K562 (cell line): ENCODE data around the gene KIR3DL1. TPM values are rescaled to one million over a fixed set of nuclear protein-coding genes. Genes with fewer than 3 reads are reported as not detected.
"Not testable (repeated sequence)": the region's sequence is repeated elsewhere in the genome, so short reads cannot be mapped to it uniquely, and the experiment has no call there.

Experiments
- ATAC-seq: fragments of 200-7000 bp; cut with Tn5 transposase; 3 replicates; pipeline ENCODE4 v1.9.1; 2020; ENCODE audit warnings: moderate library complexity
- BruUV-seq: library from RNA; stranded (reverse); fragments of 400-500 nt; replicated peaks from 2 replicates; lab custom pipeline; 2021; lab: Mats Ljungman, UMichigan
- CTCF ChIA-PET: fragments of 300-600 bp; formaldehyde crosslinking; extraction: SDS; loops from one replicate; lab custom pipeline; 2021; ENCODE audit warnings: low intra/inter-chr PET ratio; lab: Yijun Ruan, JAX
- POLR2A ChIA-PET: fragments of 300-600, 350-650 bp; sonication (Branson Sonifier 250); formaldehyde crosslinking; extraction: SDS; loops from one replicate; lab custom pipeline; 2021; ENCODE audit warnings: antibody characterized with exemption, inconsistent platforms; lab: Yijun Ruan, JAX
- DNase-seq, 4 experiments: peaks; one replicate each; pipeline versions ENCODE4 v3.0.0 to v3.0.0-alpha.2; 2011 to 2018; ENCODE audit warnings: low spot score in 3 of 4, mixed read lengths in 3 of 4; ENCODE audit errors: extremely low read depth in 1 of 4
- FAIRE-seq: peaks from 2 replicates; lab custom pipeline; 2011; peaks lifted over from hg19 to GRCh38; lab: Jason Lieb, UNC
- H2AFZ ChIP-seq: 2 replicates; pipeline ENCODE4 v1.6.0; 2011; ENCODE audit warnings: low read depth, low read length, control low read depth, inconsistent platforms
- H3K27ac ChIP-seq: fragments of 200-600 bp; 3 replicates; pipeline ENCODE4 v1.8.0; 2011; ENCODE audit warnings: low read depth, mild to moderate bottlenecking, control low read depth, inconsistent platforms, low read length, moderate library complexity, mixed read lengths; ENCODE audit errors: extremely low read depth
- H3K27me3 ChIP-seq, 2 experiments: fragments of 300-600 bp in 1 of 2; 2 replicates in 1 of 2; 3 replicates in 1 of 2; pipeline versions ENCODE4 v1.6.0 to v1.8.0; 2011; ENCODE audit warnings: inconsistent platforms in 2 of 2, low read length in 2 of 2, mild to moderate bottlenecking in 1 of 2, mixed read lengths in 1 of 2, moderate library complexity in 1 of 2; ENCODE audit not compliant: control insufficient read depth in 2 of 2, insufficient read depth in 2 of 2
- H3K36me3 ChIP-seq: fragments of 300-600 bp; 3 replicates; pipeline ENCODE4 v1.8.0; 2011; ENCODE audit warnings: mild to moderate bottlenecking, low read length, inconsistent platforms; ENCODE audit not compliant: control insufficient read depth, insufficient read depth
- H3K4me1 ChIP-seq, 2 experiments: fragments of 200-600 bp in 1 of 2; replicated peaks in 1 of 2; 2 replicates in 1 of 2; 3 replicates in 1 of 2; pipeline versions ENCODE4 v1.5.1 to v1.8.0; 2011; ENCODE audit warnings: inconsistent platforms in 2 of 2, low read length in 2 of 2, mild to moderate bottlenecking in 1 of 2, mixed read lengths in 1 of 2, moderate library complexity in 1 of 2; ENCODE audit not compliant: control insufficient read depth in 2 of 2, insufficient read depth in 2 of 2
- H3K4me2 ChIP-seq: 2 replicates; pipeline ENCODE4 v1.6.1; 2011; ENCODE audit warnings: low read length, control low read depth, inconsistent platforms, mixed read lengths; ENCODE audit not compliant: insufficient read depth
- H3K4me3 ChIP-seq: fragments of 200-600 bp; sonication (generic), shearing (Covaris generic); 2 replicates; pipeline ENCODE4 v1.5.1; 2016; ENCODE audit warnings: control low read depth, inconsistent platforms
- H3K79me2 ChIP-seq: fragments of 200-600 bp; 3 replicates; pipeline ENCODE4 v1.8.0; 2011; ENCODE audit warnings: low read length, inconsistent platforms; ENCODE audit not compliant: control insufficient read depth, insufficient read depth
- H3K9ac ChIP-seq, 2 experiments: 2 replicates each; pipeline versions ENCODE4 v1.6.0 to v1.6.1; 2011; ENCODE audit warnings: low read depth in 2 of 2, low read length in 2 of 2, control low read depth in 1 of 2, inconsistent platforms in 1 of 2, mild to moderate bottlenecking in 1 of 2, mixed read lengths in 1 of 2; ENCODE audit not compliant: insufficient read depth in 1 of 2
- H3K9me1 ChIP-seq: one replicate; pipeline ENCODE4 v1.6.0; 2011; ENCODE audit warnings: inconsistent platforms, mild to moderate bottlenecking, low read length, moderate library complexity; ENCODE audit not compliant: control insufficient read depth, insufficient read depth
- H3K9me3 ChIP-seq: replicated peaks from 2 replicates; pipeline ENCODE4 v1.5.1; 2011; ENCODE audit warnings: low read depth, low read length, inconsistent platforms; ENCODE audit not compliant: control insufficient read depth, insufficient read depth
- H4K20me1 ChIP-seq: replicated peaks from 2 replicates; pipeline ENCODE4 v1.6.1; 2011; ENCODE audit warnings: low read length, inconsistent platforms, mixed read lengths; ENCODE audit not compliant: control insufficient read depth, insufficient read depth
- FOSL1 ChIP-seq: fragments of 200-800 bp; sonication (Bioruptor generic); conservative IDR thresholded peaks from 2 replicates; pipeline ENCODE4 v1.6.1; 2016; ENCODE audit warnings: missing genetic modification characterization, missing compliant biosample characterization
- JUND ChIP-seq, 2 experiments: IDR thresholded peaks; 2 replicates in 1 of 2; 3 replicates in 1 of 2; pipeline ENCODE4 v1.6.1; 2011; ENCODE audit warnings: borderline replicate concordance in 2 of 2, low read depth in 2 of 2, low read length in 2 of 2, improper control_type of control experiment in 1 of 2, missing biosample characterization in 1 of 2, missing genetic modification characterization in 1 of 2, missing genetic modification reagents in 1 of 2
- MEIS2 ChIP-seq: fragments of 450-650 bp; IDR thresholded peaks from 2 replicates; pipeline ENCODE4 v1.6.1; 2014; ENCODE audit warnings: mild to moderate bottlenecking; ENCODE audit not compliant: partially characterized antibody
- WGBS: fragments of 100-300 bp; shearing (Covaris generic); methylation state at CpG from one replicate; pipeline ENCODE4 v1.1.6; 2016; ENCODE audit warnings: low coverage, mixed read lengths; ENCODE audit not compliant: insufficient coverage; ENCODE audit errors: missing lambda C conversion rate; 5-methylcytosine and 5-hydroxymethylcytosine counted together
- in situ Hi-C: fragments of 300-500 bp; cut with MboI; formaldehyde crosslinking; loops from 4 replicates; pipeline ENCODE4 v1.15.0; 2018; ENCODE audit warnings: inconsistent platforms, mixed read lengths
- intact Hi-C: fragments of 100-400 bp; cut with micrococcal nuclease; formaldehyde crosslinking; loops from 2 replicates; pipeline ENCODE4 v1.14.2; 2022
- polyA plus RNA-seq, 8 experiments: library from polyadenylated mRNA; depleted of rRNA in 4 of 8; stranded (reverse) in 5 of 8; unstranded in 3 of 8; fragments of >200 nt; fragmentation: Nextera tagmentation in 2 of 8; fragmentation: Illumina TruSeq in 1 of 8; extraction: Ambion mirVana in 2 of 8; extraction: Trizol in 1 of 8; gene quantifications; 2 replicates each; pipeline versions ENCODE4 v1.2.1 to v1.2.3, GENCODE V29; 2011 to 2014; ENCODE audit warnings: inconsistent platforms in 1 of 8, missing spikeins in 1 of 8
- total RNA-seq, 7 experiments: library from RNA; depleted of rRNA in 6 of 7; stranded (reverse); fragments of >200 nt in 6 of 7; fragmentation: Illumina TruSeq in 2 of 7; extraction: Trizol in 2 of 7; gene quantifications; 2 replicates each; pipeline versions ENCODE4 v1.2.1 to v1.2.3, GENCODE V29; 2011 to 2021; ENCODE audit warnings: low replicate concordance in 1 of 7
- TF ChIP-seq, protein P1 (sequence below), 2 experiments: fragments of 450-650 bp; IDR thresholded peaks; 2 replicates each; pipeline ENCODE4 v1.6.1; 2018; ENCODE audit warnings: mild to moderate bottlenecking in 2 of 2, low read depth in 1 of 2; ENCODE audit not compliant: partially characterized antibody in 2 of 2

The KIR3DL1 gene
- total and polyA plus RNA-seq, 9 of the 15 experiments (the other 6 are each of a cell fraction or from before 2014, with no cell fraction given) = not detected

DNA sequence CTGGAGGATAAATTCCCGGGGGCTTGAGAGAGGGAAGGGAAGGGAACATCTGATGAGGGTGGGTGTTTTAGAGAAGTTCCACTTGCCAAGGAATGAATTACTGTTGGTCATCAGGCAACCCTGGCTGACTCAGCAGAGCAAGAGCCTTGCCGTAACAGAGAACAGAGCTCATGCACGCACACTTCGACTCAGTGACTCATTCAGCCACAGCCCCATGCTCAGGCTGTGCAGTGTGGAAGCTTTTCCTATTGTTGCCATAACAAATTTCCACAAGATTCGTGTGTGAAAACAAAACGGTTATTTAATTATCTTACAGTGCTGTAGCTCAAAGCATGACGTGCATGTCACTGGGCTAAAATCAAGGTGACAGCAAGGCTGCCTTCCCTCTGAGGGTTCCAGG is 43.2 kb downstream of the KIR3DL1 start:
- intact Hi-C loops = loop anchor here (5.0 kb wide), 1 partner anchor 37 kb away; no protein-coding TSS in a partner anchor
- H3K27me3 ChIP-seq; H3K36me3 ChIP-seq; H4K20me1 ChIP-seq; H3K27ac ChIP-seq; H3K4me3 ChIP-seq; H3K79me2 ChIP-seq; H3K4me1 ChIP-seq; H3K9me3 ChIP-seq; BruUV-seq; CTCF ChIA-PET; H3K4me2 ChIP-seq; ATAC-seq; H3K9ac ChIP-seq; H3K9me1 ChIP-seq; FAIRE-seq; H2AFZ ChIP-seq; POLR2A ChIA-PET; TF ChIP-seq JUND (IDR thresholded peaks at IDR 0.05; ENCODE audit: borderline replicate concordance, low read depth, low read length): not testable (repeated sequence)
- in situ Hi-C loops = loop anchor here (5.0 kb wide), 1 partner anchor 37 kb away; no protein-coding TSS in a partner anchor
- 0% methylated on average over 7 of the region's 7 CpGs for WGBS
- DNase-seq = peak in 1 of 4 experiments; percentile 6
- TF ChIP-seq FOSL1 (tag) = peak; percentile 69
- 0 out of 3 replicates have a peak, but pooled peaks have one; percentile 18 for TF ChIP-seq JUND (tag; IDR thresholded peaks at IDR 0.05; ENCODE audit: borderline replicate concordance, low read depth, low read length)
- TF ChIP-seq MEIS2 = peak; percentile 4

DNA sequence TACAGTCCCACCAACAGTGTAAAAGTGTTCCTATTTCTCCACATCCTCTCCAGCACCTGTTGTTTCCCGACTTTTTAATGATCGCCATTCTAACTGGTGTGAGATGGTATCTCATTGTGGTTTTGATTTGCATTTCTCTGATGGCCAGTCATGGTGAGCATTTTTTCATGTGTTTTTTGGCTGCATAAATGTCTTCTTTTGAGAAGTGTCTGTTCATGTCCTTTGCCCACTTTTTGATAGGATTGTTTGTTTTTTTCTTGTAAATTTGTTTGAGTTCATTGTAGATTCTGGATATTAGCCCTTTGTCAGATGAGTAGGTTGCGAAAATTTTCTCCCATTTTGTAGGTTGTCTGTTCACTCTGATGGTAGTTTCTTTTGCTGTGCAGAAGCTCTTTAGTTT is 47.2 kb downstream of the KIR3DL1 start:
- DNase-seq, POLR2A ChIA-PET, CTCF ChIA-PET, H4K20me1 ChIP-seq, ATAC-seq, H3K36me3 ChIP-seq, H2AFZ ChIP-seq, BruUV-seq, in situ Hi-C loops, H3K4me1 ChIP-seq, H3K9me1 ChIP-seq, H3K4me2 ChIP-seq, H3K4me3 ChIP-seq, H3K9ac ChIP-seq, intact Hi-C loops, H3K79me2 ChIP-seq, FAIRE-seq, H3K27ac ChIP-seq, H3K9me3 ChIP-seq: not testable (repeated sequence)
- no CpG with 5 or more reads among the region's 3 CpGs for WGBS
- H3K27me3 ChIP-seq = peaks cover 4 to 17% of the 10 kb centered on the region in 2 experiments; a peak in 3 of 5 replicates
- TF ChIP-seq, protein P1, sequence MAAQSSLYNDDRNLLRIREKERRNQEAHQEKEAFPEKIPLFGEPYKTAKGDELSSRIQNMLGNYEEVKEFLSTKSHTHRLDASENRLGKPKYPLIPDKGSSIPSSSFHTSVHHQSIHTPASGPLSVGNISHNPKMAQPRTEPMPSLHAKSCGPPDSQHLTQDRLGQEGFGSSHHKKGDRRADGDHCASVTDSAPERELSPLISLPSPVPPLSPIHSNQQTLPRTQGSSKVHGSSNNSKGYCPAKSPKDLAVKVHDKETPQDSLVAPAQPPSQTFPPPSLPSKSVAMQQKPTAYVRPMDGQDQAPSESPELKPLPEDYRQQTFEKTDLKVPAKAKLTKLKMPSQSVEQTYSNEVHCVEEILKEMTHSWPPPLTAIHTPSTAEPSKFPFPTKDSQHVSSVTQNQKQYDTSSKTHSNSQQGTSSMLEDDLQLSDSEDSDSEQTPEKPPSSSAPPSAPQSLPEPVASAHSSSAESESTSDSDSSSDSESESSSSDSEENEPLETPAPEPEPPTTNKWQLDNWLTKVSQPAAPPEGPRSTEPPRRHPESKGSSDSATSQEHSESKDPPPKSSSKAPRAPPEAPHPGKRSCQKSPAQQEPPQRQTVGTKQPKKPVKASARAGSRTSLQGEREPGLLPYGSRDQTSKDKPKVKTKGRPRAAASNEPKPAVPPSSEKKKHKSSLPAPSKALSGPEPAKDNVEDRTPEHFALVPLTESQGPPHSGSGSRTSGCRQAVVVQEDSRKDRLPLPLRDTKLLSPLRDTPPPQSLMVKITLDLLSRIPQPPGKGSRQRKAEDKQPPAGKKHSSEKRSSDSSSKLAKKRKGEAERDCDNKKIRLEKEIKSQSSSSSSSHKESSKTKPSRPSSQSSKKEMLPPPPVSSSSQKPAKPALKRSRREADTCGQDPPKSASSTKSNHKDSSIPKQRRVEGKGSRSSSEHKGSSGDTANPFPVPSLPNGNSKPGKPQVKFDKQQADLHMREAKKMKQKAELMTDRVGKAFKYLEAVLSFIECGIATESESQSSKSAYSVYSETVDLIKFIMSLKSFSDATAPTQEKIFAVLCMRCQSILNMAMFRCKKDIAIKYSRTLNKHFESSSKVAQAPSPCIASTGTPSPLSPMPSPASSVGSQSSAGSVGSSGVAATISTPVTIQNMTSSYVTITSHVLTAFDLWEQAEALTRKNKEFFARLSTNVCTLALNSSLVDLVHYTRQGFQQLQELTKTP (IDR thresholded peaks at IDR 0.05; ENCODE audit: low read depth in 1 of 2, partially characterized antibody in 2 of 2) = peak in 1 of 2 experiments; percentile 94
